ENCODE results near the gene MRPL57.
A peak's percentile ranks its signal among the peaks of the same experiment; 100 is the strongest.
"Not testable (repeated sequence)": the region's sequence is repeated elsewhere in the genome, so short reads cannot be mapped to it uniquely, and the experiment has no call there.

MRPL57 gene

DNA sequence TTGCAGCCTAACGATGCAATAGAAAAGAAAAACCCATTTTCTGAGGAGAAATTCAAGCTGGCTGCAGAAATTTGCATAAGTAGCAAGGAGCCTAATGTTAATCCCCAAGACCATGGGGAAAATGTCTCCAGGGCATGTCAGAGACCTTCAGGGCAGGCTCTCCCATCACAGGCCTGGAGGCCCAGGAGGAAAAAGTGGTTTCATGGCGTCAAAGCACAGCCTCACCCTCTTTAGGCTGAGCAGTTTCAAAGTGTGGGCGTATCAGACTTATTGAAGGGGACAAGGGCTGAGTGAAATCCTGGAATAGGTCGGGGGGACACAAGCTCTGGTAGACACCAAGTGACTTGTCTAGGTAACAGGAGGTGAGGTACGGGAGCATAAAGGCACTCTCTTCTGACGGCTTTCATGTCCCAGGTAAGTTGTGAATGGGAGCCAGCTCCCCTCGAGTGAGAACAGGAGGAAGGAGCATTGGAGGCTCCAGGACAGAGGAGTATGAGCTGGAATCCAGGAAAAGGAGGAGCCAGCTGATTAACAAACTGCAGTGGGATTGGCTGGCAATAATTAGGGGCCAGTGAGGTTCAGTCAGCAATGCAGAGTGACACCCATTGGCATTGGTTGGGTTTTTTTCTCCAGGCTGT is 35.8 kb downstream of the MRPL57 start:
- no peak for DNase-seq
- Histone ChIP-seq H3K36me3 (ENCODE audit: control insufficient read depth in 1 of 2, insufficient read depth in 2 of 2, low read depth in 1 of 2, low read length in 2 of 2) (no peaks in the 10 kb centered on the region), H2BK12ac (ENCODE audit: low read length in 2 of 2) (no peak overlapping the region), H3K9me3 (ENCODE audit: control insufficient read depth, low read length) (no peaks in the 10 kb centered on the region), H3K4me2 (ENCODE audit: low read length, poor library complexity, severe bottlenecking) (no peak overlapping the region), H3K27me3 (ENCODE audit: control insufficient read depth in 1 of 2, insufficient read depth in 1 of 2, low read length in 2 of 2) (peaks cover 10 to 23% of the 10 kb centered on the region in 2 experiments), H4K91ac (ENCODE audit: low read length) (no peak overlapping the region), H3K9ac (ENCODE audit: low read length) (no peak overlapping the region), H3K4me3 (ENCODE audit: insufficient read depth in 1 of 2, low read depth in 1 of 2, low read length in 2 of 2) (no peak overlapping the region), H2AK5ac (ENCODE audit: low read length, severe bottlenecking) (no peak overlapping the region), H2AFZ (ENCODE audit: low read depth, low read length) (no peak overlapping the region), H3K23ac (ENCODE audit: low read length in 2 of 2) (no peak overlapping the region), H3K4ac (ENCODE audit: low read depth in 1 of 2, low read length in 2 of 2) (no peak overlapping the region), H2BK120ac (ENCODE audit: low read depth, low read length) (no peak overlapping the region), H3K4me1 (ENCODE audit: control insufficient read depth, insufficient read depth, low read depth, low read length) (no peaks in the 10 kb centered on the region), H3K79me1 (replicated peaks; ENCODE audit: low read length, poor library complexity, severe bottlenecking) (no peaks in the 10 kb centered on the region), H2BK15ac (ENCODE audit: low read depth, poor library complexity, severe bottlenecking) (no peak overlapping the region), H3K27ac (ENCODE audit: low read length, poor library complexity, severe bottlenecking) (no peak overlapping the region), H2BK5ac (ENCODE audit: low read depth, low read length, poor library complexity, severe bottlenecking) (no peak overlapping the region), H3K18ac (ENCODE audit: low read depth in 1 of 2, low read length in 2 of 2) (no peak overlapping the region), H4K8ac (ENCODE audit: low read length) (no peak overlapping the region), H3K14ac (ENCODE audit: low read length in 2 of 2) (no peak overlapping the region)
- 79% methylated on average over 7 of the region's 7 CpGs for WGBS

GRCh38 chr13:21215419-21215818 is 39.0 kb downstream of the MRPL57 start:
- not testable (repeated sequence) for H2BK5ac ChIP-seq (ENCODE audit: low read depth, low read length, poor library complexity, severe bottlenecking); H3K18ac ChIP-seq (ENCODE audit: low read depth in 1 of 2, low read length in 2 of 2); H3K27ac ChIP-seq (ENCODE audit: low read length, poor library complexity, severe bottlenecking); H2BK120ac ChIP-seq (ENCODE audit: low read depth, low read length); H3K14ac ChIP-seq (ENCODE audit: low read length in 2 of 2); H2AFZ ChIP-seq (ENCODE audit: low read depth, low read length); H3K4me1 ChIP-seq (ENCODE audit: control insufficient read depth, insufficient read depth, low read depth, low read length); DNase-seq; H3K9me3 ChIP-seq (ENCODE audit: control insufficient read depth, low read length); H4K8ac ChIP-seq (ENCODE audit: low read length); H4K91ac ChIP-seq (ENCODE audit: low read length); H2BK15ac ChIP-seq (ENCODE audit: low read depth, poor library complexity, severe bottlenecking); H3K79me1 ChIP-seq (replicated peaks; ENCODE audit: low read length, poor library complexity, severe bottlenecking); H3K23ac ChIP-seq (ENCODE audit: low read length in 2 of 2); H3K4ac ChIP-seq (ENCODE audit: low read depth in 1 of 2, low read length in 2 of 2); H3K36me3 ChIP-seq (ENCODE audit: control insufficient read depth in 1 of 2, insufficient read depth in 2 of 2, low read depth in 1 of 2, low read length in 2 of 2); H3K9ac ChIP-seq (ENCODE audit: low read length); H3K4me3 ChIP-seq (ENCODE audit: insufficient read depth in 1 of 2, low read depth in 1 of 2, low read length in 2 of 2); H2AK5ac ChIP-seq (ENCODE audit: low read length, severe bottlenecking); H3K4me2 ChIP-seq (ENCODE audit: low read length, poor library complexity, severe bottlenecking); H2BK12ac ChIP-seq (ENCODE audit: low read length in 2 of 2)
- WGBS, result 80% methylated on average over 1 of the region's 6 CpGs
- peaks cover 4 to 17% of the 10 kb centered on the region in 2 experiments for H3K27me3 ChIP-seq (ENCODE audit: control insufficient read depth in 1 of 2, insufficient read depth in 1 of 2, low read length in 2 of 2)

DNA sequence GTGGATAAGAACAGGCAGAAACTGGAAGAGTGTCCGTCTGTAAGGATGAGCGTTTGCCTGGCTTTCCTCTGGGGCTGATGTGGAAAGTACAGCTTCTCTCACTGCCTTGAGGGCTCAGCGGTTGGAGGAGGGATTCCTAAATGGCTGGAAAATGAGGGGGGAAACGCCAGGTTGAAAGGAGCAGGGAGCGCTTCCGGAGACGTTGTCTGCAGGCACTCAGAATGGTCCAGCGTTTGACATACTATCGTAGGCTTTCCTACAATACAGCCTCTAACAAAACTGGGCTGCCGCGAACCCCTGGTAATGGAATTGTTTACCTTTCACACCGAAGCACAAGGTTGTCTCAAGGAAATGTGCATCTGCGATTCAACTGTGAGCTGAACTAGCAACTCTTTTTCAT is 39.9 kb downstream of the MRPL57 start:
- H3K9me3 ChIP-seq (ENCODE audit: control insufficient read depth, low read length), result peaks cover 5% of the 10 kb centered on the region
- H3K14ac ChIP-seq (ENCODE audit: low read length in 2 of 2), result no peak overlapping the region
- H3K4me1 ChIP-seq (ENCODE audit: control insufficient read depth, insufficient read depth, low read depth, low read length), result no peaks in the 10 kb centered on the region
- H2BK5ac ChIP-seq (ENCODE audit: low read depth, low read length, poor library complexity, severe bottlenecking), result no peak overlapping the region
- no peak overlapping the region for H2AFZ ChIP-seq (ENCODE audit: low read depth, low read length)
- H3K36me3 ChIP-seq (ENCODE audit: control insufficient read depth in 1 of 2, insufficient read depth in 2 of 2, low read depth in 1 of 2, low read length in 2 of 2), result no peaks in the 10 kb centered on the region
- H2BK120ac ChIP-seq (ENCODE audit: low read depth, low read length), result no peak overlapping the region
- H3K4me2 ChIP-seq (ENCODE audit: low read length, poor library complexity, severe bottlenecking), result no peak overlapping the region
- no peaks in the 10 kb centered on the region for H3K79me1 ChIP-seq (replicated peaks; ENCODE audit: low read length, poor library complexity, severe bottlenecking)
- H3K18ac ChIP-seq (ENCODE audit: low read depth in 1 of 2, low read length in 2 of 2), result no peak overlapping the region
- 52% methylated on average over 13 of the region's 13 CpGs for WGBS
- no peak overlapping the region for H3K9ac ChIP-seq (ENCODE audit: low read length)
- H4K8ac ChIP-seq (ENCODE audit: low read length), result no peak overlapping the region
- no peak for DNase-seq
- peaks cover 4 to 17% of the 10 kb centered on the region in 2 experiments for H3K27me3 ChIP-seq (ENCODE audit: control insufficient read depth in 1 of 2, insufficient read depth in 1 of 2, low read length in 2 of 2)
- H3K23ac ChIP-seq (ENCODE audit: low read length in 2 of 2), result no peak overlapping the region
- peak overlapping the region in 1 of 2 experiments; percentile 60 for H3K4me3 ChIP-seq (ENCODE audit: insufficient read depth in 1 of 2, low read depth in 1 of 2, low read length in 2 of 2)
- H2BK15ac ChIP-seq (ENCODE audit: low read depth, poor library complexity, severe bottlenecking), result no peak overlapping the region
- H4K91ac ChIP-seq (ENCODE audit: low read length), result no peak overlapping the region
- H2BK12ac ChIP-seq (ENCODE audit: low read length in 2 of 2), result no peak overlapping the region
- no peak overlapping the region for H2AK5ac ChIP-seq (ENCODE audit: low read length, severe bottlenecking)
- no peak overlapping the region for H3K4ac ChIP-seq (ENCODE audit: low read depth in 1 of 2, low read length in 2 of 2)
- no peak overlapping the region for H3K27ac ChIP-seq (ENCODE audit: low read length, poor library complexity, severe bottlenecking)

GRCh38 chr13:21218351-21219035 is 42.0 kb downstream of the MRPL57 start:
- no peak overlapping the region for H4K8ac ChIP-seq (ENCODE audit: low read length)
- no peak overlapping the region for H3K14ac ChIP-seq (ENCODE audit: low read length in 2 of 2)
- H2BK12ac ChIP-seq (ENCODE audit: low read length in 2 of 2), result no peak overlapping the region
- no peak overlapping the region for H3K18ac ChIP-seq (ENCODE audit: low read depth in 1 of 2, low read length in 2 of 2)
- H3K9me3 ChIP-seq (ENCODE audit: control insufficient read depth, low read length), result peaks cover 5% of the 10 kb centered on the region
- no peak overlapping the region for H2AK5ac ChIP-seq (ENCODE audit: low read length, severe bottlenecking)
- no peak overlapping the region for H3K9ac ChIP-seq (ENCODE audit: low read length)
- no peaks in the 10 kb centered on the region for H3K36me3 ChIP-seq (ENCODE audit: control insufficient read depth in 1 of 2, insufficient read depth in 2 of 2, low read depth in 1 of 2, low read length in 2 of 2)
- H3K4me1 ChIP-seq (ENCODE audit: control insufficient read depth, insufficient read depth, low read depth, low read length), result no peaks in the 10 kb centered on the region
- H4K91ac ChIP-seq (ENCODE audit: low read length), result no peak overlapping the region
- no peak overlapping the region for H3K4me3 ChIP-seq (ENCODE audit: insufficient read depth in 1 of 2, low read depth in 1 of 2, low read length in 2 of 2)
- H3K27me3 ChIP-seq (ENCODE audit: control insufficient read depth in 1 of 2, insufficient read depth in 1 of 2, low read length in 2 of 2), result peaks cover 1 to 9% of the 10 kb centered on the region in 2 experiments
- H2BK15ac ChIP-seq (ENCODE audit: low read depth, poor library complexity, severe bottlenecking), result no peak overlapping the region
- H3K4me2 ChIP-seq (ENCODE audit: low read length, poor library complexity, severe bottlenecking), result no peak overlapping the region
- H3K4ac ChIP-seq (ENCODE audit: low read depth in 1 of 2, low read length in 2 of 2), result no peak overlapping the region
- no peak for DNase-seq
- no peaks in the 10 kb centered on the region for H3K79me1 ChIP-seq (replicated peaks; ENCODE audit: low read length, poor library complexity, severe bottlenecking)
- no peak overlapping the region for H2BK5ac ChIP-seq (ENCODE audit: low read depth, low read length, poor library complexity, severe bottlenecking)
- H3K27ac ChIP-seq (ENCODE audit: low read length, poor library complexity, severe bottlenecking), result no peak overlapping the region
- no peak overlapping the region for H2BK120ac ChIP-seq (ENCODE audit: low read depth, low read length)
- 66% methylated on average over 5 of the region's 7 CpGs for WGBS
- H2AFZ ChIP-seq (ENCODE audit: low read depth, low read length), result no peak overlapping the region
- H3K23ac ChIP-seq (ENCODE audit: low read length in 2 of 2), result no peak overlapping the region
